ENCODE data around the gene SNX33. TPM values are rescaled to one million over a fixed set of nuclear protein-coding genes. Genes with fewer than 3 reads are reported as not detected.
"Not testable (repeated sequence)": the region's sequence is repeated elsewhere in the genome, so short reads cannot be mapped to it uniquely, and the experiment has no call there.

The SNX33 gene
- total RNA-seq, 1 donor from 2014 or later, result 12.4 TPM

- not testable (repeated sequence) for DNase-seq; ATAC-seq (ENCODE audit: poor library complexity)
- intact Hi-C loops (cut with DNase I), result loop anchor here (5.0 kb wide), 1 partner anchor 34 kb away; no protein-coding TSS in a partner anchor
Measured at GRCh38 chr15:75693028-75693427, 45.3 kb downstream of the SNX33 start.

GRCh38 chr15:75693501-75694240 is 46.0 kb downstream of the SNX33 start:
- intact Hi-C loops (cut with DNase I), result loop anchor here (5.0 kb wide), 1 partner anchor 34 kb away; no protein-coding TSS in a partner anchor
- DNase-seq (no peak), ATAC-seq (ENCODE audit: poor library complexity) (no peak)

DNA sequence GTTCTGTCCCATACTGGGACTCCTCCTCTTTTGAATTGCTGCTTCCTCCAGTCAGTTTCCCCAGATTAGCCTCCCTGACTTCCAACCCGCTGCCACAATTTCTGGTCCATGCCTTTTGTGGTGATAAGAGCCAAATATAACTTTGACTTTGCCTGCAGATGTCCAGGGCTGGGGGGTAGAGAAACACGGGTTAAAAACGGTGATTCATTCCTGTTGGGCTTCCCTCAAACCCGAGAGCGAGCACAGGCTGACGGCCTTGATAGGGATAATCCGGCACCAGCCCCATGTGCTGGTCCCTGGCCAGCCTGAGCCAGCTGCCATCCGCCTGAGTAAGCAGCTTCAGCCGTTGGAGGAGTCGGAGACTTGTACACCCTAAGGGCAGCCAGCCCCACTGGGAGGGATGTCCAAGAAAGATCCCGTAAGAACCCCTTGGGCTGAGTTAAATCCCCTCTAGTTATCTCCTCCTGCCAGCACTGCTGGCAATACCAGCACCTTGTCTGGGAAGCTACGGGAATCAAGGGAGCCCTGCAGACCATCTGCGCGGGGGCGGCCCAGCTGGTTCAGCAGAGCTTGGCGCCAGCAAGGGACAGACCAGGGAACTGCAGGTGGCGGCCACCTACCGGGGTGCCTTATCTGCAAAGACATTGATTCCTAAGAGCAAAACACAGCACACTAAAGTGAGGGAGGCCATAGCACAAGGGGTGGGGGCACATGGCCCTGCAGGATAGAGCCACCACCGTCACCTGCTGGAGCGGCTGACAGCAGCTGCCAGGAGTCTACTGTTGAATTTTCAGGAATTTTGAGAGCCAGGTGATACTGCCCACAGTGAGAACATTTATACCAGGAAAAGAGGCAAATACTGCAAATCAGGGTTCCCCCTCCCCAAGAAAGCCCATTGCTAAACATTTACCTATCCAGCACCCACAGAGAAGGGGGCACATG is 46.8 kb downstream of the SNX33 start:
- peak; percentile 88 for ATAC-seq (ENCODE audit: poor library complexity)
- peak; percentile 89 for DNase-seq
- intact Hi-C loops (cut with DNase I), result loop anchor here (5.0 kb wide), 1 partner anchor 33 kb away; no protein-coding TSS in a partner anchor

GRCh38 chr15:75695220-75695619 is 47.5 kb downstream of the SNX33 start:
- intact Hi-C loops (cut with DNase I), result no loop called here
- ATAC-seq (ENCODE audit: poor library complexity) (no peak), DNase-seq (no peak)

DNA sequence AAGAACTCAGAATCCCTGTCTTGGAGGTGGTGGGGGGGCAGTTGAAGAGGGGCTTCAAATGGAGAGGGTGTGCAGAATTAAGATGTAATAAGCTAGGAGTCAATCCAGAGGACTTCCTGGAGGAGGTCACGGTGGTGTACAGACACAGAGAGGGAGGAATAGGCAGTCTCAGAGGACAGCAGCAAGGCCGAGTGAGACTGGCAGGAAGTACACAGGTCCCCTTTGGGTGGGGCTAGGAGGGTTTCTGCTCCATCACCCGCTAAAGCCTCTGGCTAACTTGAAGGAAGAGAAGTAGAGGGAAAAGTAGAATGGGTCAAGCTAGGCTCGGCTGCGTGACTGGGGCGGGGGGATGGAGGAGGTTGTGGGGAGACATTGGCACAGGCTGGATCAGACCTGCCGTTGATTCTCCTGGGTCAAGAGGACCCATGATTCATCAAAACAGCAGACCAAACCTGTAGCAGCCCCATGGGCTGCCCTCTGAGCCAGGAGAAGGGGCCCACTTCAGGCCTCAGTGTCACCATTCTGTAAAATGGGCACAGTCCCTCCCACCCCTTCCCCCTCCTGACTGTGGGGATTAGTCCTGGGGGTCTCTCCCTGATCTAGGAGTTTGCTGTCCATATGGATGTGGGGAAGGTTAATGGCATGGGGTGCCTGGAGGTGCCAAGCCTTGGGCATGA is 48.1 kb downstream of the SNX33 start:
- intact Hi-C loops (cut with DNase I), result no loop called here
- DNase-seq, result no peak
- ATAC-seq (ENCODE audit: poor library complexity), result no peak

DNA sequence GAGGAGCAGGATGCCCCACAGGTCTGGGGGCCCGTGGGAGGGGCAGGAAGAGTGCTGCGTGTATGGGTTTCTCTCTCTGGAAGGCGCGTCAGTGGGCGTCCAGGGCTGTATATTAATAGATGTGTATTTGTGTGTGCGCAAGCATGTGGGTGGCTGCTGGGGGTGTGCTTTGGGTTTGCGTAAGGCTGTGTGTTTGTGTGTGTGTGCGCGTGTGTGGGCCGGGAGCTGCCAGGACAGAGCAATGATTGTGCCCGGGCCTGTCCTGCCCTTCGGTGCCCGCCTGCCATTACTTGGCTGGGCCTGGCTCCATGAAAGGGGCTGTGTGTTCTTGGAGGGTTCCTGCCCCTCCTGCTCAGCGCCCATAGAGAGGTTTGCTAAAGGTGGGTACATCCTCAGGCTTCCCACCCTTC is 48.6 kb downstream of the SNX33 start:
- DNase-seq (no peak), ATAC-seq (ENCODE audit: poor library complexity) (no peak)
- intact Hi-C loops (cut with DNase I), result no loop called here

DNA sequence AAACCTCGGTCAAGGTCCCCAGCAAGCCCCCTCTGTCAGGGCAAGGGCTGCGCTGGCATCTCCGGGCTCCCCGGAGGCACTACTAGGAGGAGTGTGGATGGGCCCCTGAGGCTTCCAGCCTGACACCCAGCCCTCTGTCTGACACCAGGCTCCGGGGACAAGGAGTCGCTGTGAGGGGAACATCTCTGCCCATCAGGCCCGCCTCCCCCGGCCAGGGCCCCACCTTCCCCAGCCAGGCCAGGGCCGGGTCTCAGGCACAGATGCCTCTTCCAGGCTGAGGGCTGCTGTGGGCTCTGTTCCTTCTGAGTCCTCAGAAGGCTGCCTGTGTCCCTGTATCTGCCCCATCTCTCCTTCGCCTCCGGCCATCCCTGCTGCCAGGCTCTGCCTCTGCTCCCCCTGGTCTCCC is 49.1 kb downstream of the SNX33 start:
- ATAC-seq (ENCODE audit: poor library complexity) (no peak), DNase-seq (no peak)
- intact Hi-C loops (cut with DNase I), result no loop called here

GRCh38 chr15:75697523-75697922 is 49.8 kb downstream of the SNX33 start:
- intact Hi-C loops (cut with DNase I), result no loop called here
- DNase-seq, result no peak
- no peak for ATAC-seq (ENCODE audit: poor library complexity)

- intact Hi-C loops (cut with DNase I); DNase-seq; ATAC-seq (ENCODE audit: poor library complexity): not testable (repeated sequence)
Measured at GRCh38 chr15:75697974-75698747, 50.4 kb downstream of the SNX33 start.

GRCh38 chr15:75699517-75699916 is 51.8 kb downstream of the SNX33 start:
- intact Hi-C loops (cut with DNase I), result not testable (repeated sequence)
- DNase-seq (peak; percentile 72), ATAC-seq (ENCODE audit: poor library complexity) (peak; percentile 25)

DNA sequence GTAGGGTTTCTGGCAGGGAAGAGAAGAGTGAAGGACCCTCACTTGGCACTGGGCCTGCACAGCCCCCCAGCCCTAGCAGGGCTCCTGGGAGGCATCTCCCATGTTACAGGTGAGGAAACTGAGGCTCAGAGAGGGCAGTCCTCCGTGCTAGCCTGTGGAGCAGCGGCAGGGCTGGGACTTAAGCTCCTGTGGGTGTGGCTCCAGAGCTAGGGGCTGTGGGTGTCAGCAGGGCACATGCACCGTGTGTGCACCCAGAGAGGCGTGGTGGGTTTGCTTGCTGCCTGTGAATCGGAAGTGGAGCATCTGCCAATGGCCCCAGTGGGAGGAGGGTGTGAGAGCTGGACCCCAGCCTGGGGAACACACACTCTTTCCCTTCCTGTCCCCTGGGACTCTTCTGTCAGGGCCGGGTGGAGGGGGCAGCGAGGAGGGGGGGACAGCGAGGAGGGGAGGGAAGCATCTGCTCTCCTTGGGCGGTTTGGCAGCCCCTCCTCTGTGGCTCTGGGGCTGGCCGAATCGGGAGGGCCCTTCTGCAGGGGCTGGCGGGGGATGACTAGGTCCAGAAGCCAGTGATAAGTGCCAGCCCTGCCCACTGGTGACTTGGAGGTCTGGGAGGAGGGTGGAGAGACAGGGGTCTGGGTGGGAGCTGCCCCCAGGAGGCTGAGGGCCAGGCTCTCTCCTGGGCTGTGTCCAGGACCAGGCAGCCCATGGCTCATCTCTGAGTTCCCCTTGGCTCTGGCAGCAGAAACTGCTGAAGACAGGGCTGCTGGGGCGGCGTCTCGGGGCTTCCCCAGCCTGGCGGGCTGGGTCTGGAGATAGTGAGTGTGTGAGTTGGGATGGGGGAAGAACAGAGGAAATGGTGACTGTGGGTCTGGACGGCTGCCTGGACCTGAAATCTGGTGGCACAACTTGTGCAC is 52.5 kb downstream of the SNX33 start:
- intact Hi-C loops (cut with DNase I), result not testable (repeated sequence)
- peak; percentile 56 for ATAC-seq (ENCODE audit: poor library complexity)
- DNase-seq, result peak; percentile 79

- ATAC-seq (ENCODE audit: poor library complexity); intact Hi-C loops (cut with DNase I): not testable (repeated sequence)
- DNase-seq, result peak; percentile 38
Measured at GRCh38 chr15:75701071-75702003, 53.6 kb downstream of the SNX33 start.

GRCh38 chr15:75702436-75702835 is 54.7 kb downstream of the SNX33 start:
- DNase-seq (no peak), ATAC-seq (ENCODE audit: poor library complexity) (no peak)
- intact Hi-C loops (cut with DNase I), result no loop called here

GRCh38 chr15:75703440-75704262 is 55.9 kb downstream of the SNX33 start:
- intact Hi-C loops (cut with DNase I); DNase-seq: not testable (repeated sequence)
- peak; percentile 16 for ATAC-seq (ENCODE audit: poor library complexity)

DNA sequence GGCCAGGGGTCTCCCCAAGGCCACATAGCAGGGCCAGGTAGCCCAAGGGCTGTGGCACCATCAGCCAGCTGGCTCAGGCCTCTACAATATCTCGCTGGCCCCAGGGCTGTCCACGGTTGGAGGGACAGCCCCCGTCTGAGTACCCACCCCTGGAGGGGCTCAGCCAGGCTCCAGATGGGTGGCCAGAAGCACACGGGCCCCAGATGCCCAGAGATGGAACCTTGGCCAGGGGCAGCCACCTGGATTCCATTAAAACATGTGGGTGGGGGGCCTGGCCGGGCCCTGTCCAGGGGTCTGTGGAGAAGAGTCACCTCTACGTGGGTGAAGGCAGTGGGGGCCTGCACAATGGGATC is 56.5 kb downstream of the SNX33 start:
- DNase-seq, result no peak
- intact Hi-C loops (cut with DNase I), result no loop called here
- no peak for ATAC-seq (ENCODE audit: poor library complexity)
